Transverse colon (tissue), 4 donors: ENCODE measurements around the gene BAZ2B. TPM values are rescaled to one million over a fixed set of nuclear protein-coding genes. Genes with fewer than 3 reads are reported as not detected.

Experiments used
- DNase-seq: peaks from one replicate; pipeline ENCODE4 v3.0.0-alpha.2; 2019
- H3K27ac ChIP-seq, 4 donors: fragments of 200-600 bp; sonication (generic); 2 replicates each; pipeline ENCODE4 v1.5.1; 2016 to 2018; ENCODE audit warnings: inconsistent platforms in 4 of 4
- H3K27me3 ChIP-seq: fragments of 200-600 bp; sonication (generic); 2 replicates; pipeline ENCODE4 v1.5.1; 2017; ENCODE audit warnings: inconsistent platforms
- H3K36me3 ChIP-seq, 4 donors: fragments of 200-600 bp; sonication (generic); 2 replicates each; pipeline ENCODE4 v1.5.1; 2017 to 2019; ENCODE audit warnings: inconsistent platforms in 4 of 4
- H3K4me1 ChIP-seq, 4 donors: fragments of 200-600 bp; sonication (generic); 2 replicates each; pipeline ENCODE4 v1.5.1; 2017 to 2020; ENCODE audit warnings: inconsistent platforms in 4 of 4
- H3K4me3 ChIP-seq, 4 donors: fragments of 200-600 bp; sonication (generic); 1 replicate in 1 of 4; 2 replicates in 3 of 4; pipeline versions ENCODE4 v1.5.1 to v1.6.1; 2017 to 2019; ENCODE audit warnings: inconsistent platforms in 4 of 4
- H3K9me3 ChIP-seq, 2 donors: fragments of 200-600 bp; sonication (generic); 2 replicates each; pipeline ENCODE4 v1.5.1; 2017 to 2019; ENCODE audit warnings: inconsistent platforms in 2 of 2
- CTCF ChIP-seq, 5 experiments: fragments of 200-600 bp in 3 of 5; fragments of 450-650 bp in 2 of 5; sonication (generic) in 3 of 5; IDR thresholded peaks; 1 replicate in 2 of 5; 2 replicates in 3 of 5; pipeline ENCODE4 v1.5.1; 2016 to 2017; ENCODE audit warnings: antibody characterized with exemption in 5 of 5, inconsistent platforms in 3 of 5, mild to moderate bottlenecking in 2 of 5, moderate library complexity in 1 of 5
- EP300 ChIP-seq: sonication (generic); formaldehyde crosslinking; IDR thresholded peaks from one replicate; pipeline ENCODE4 v1.6.1; 2017; ENCODE audit warnings: antibody characterized with exemption, low read depth
- POLR2A ChIP-seq: fragments of 450-650 bp; IDR thresholded peaks from one replicate; pipeline ENCODE4 v1.6.1; 2016; ENCODE audit warnings: antibody characterized with exemption, mild to moderate bottlenecking, moderate library complexity
- POLR2AphosphoS5 ChIP-seq, 3 donors: sonication (generic); formaldehyde crosslinking; IDR thresholded peaks; one replicate each; pipeline ENCODE4 v1.6.1; 2016; ENCODE audit warnings: antibody characterized with exemption in 3 of 3
- WGBS, 2 donors: methylation state at CpG; one replicate each; pipeline ENCODE4 v1.1.5; 2018; ENCODE audit warnings: low coverage in 1 of 2; 5-methylcytosine and 5-hydroxymethylcytosine counted together
- in situ Hi-C, 4 donors: fragments of 200-750 bp; cut with MboI; loops; one replicate each; pipeline versions ENCODE4 v1.15.0 to v1.15.1; 2017; ENCODE audit warnings: low sequenced_read_pairs in 3 of 4, low pct_ligation_motif_present in 1 of 4, low pct_unique_long_range_greater_than_20kb in 1 of 4
- intact Hi-C: fragments of 100-400 bp; cut with DNase I; formaldehyde crosslinking; loops from one replicate; pipeline ENCODE4 v1.15.1; 2023; ENCODE audit warnings: low total_unique reads
- total RNA-seq, 4 donors: library from RNA; depleted of rRNA; stranded (reverse); fragments of >200 nt; gene quantifications; one replicate each; pipeline ENCODE4 v1.1.0, GENCODE V29; 2016

BAZ2B gene
- total RNA-seq, 4 donors from 2014 or later, result 42.3 to 104 (median 81.3) TPM

- Histone ChIP-seq H3K27ac (peak overlapping the region in 2 of 4 donors; percentile 31 to 49), H3K4me3 (no peak overlapping the region), H3K4me1 (peaks cover 0 to 18% (median 7%) of the 10 kb centered on the region in 4 donors), H3K27me3 (no peaks in the 10 kb centered on the region), H3K36me3 (peaks cover 0 to 23% (median 8%) of the 10 kb centered on the region in 4 donors), H3K9me3 (no peaks in the 10 kb centered on the region)
- in situ Hi-C loops (no loop called here), intact Hi-C loops (no loop called here)
- TF ChIP-seq POLR2A (no peak), CTCF (IDR thresholded peaks at IDR 0.05) (no peak), EP300 (no peak), POLR2AphosphoS5 (IDR thresholded peaks at IDR 0.05) (no peak)
- DNase-seq, result no peak
Measured at GRCh38 chr2:159381574-159381973, 234.8 kb downstream of the BAZ2B start.

GRCh38 chr2:159380685-159381239 lies 235.6 kb downstream of the BAZ2B start:
- Histone ChIP-seq H3K9me3 (no peaks in the 10 kb centered on the region), H3K36me3 (peaks cover 0 to 19% (median 8%) of the 10 kb centered on the region in 4 donors), H3K4me1 (peaks cover 0 to 18% (median 7%) of the 10 kb centered on the region in 4 donors), H3K27ac (peak overlapping the region in 1 of 4 donors; percentile 31), H3K4me3 (no peak overlapping the region), H3K27me3 (no peaks in the 10 kb centered on the region)
- WGBS, 2 donors, result 14 to 57% methylated on average over 1 of the region's 1 CpG
- TF ChIP-seq POLR2AphosphoS5 (IDR thresholded peaks at IDR 0.05) (no peak), EP300 (no peak), CTCF (IDR thresholded peaks at IDR 0.05) (no peak), POLR2A (no peak)
- in situ Hi-C loops, result no loop called here
- no peak for DNase-seq
- intact Hi-C loops, result no loop called here

GRCh38 chr2:159379181-159379580 lies 237.2 kb downstream of the BAZ2B start:
- Histone ChIP-seq H3K27ac (no peak overlapping the region), H3K9me3 (no peaks in the 10 kb centered on the region), H3K4me1 (peaks cover 0 to 18% (median 7%) of the 10 kb centered on the region in 4 donors), H3K27me3 (no peaks in the 10 kb centered on the region), H3K36me3 (peaks cover 0 to 32% (median 6%) of the 10 kb centered on the region in 4 donors), H3K4me3 (no peak overlapping the region)
- TF ChIP-seq CTCF (IDR thresholded peaks at IDR 0.05) (no peak), POLR2A (no peak), POLR2AphosphoS5 (IDR thresholded peaks at IDR 0.05) (no peak), EP300 (no peak)
- intact Hi-C loops (no loop called here), in situ Hi-C loops (no loop called here)
- no peak for DNase-seq
- 41 to 70% methylated on average over 1 of the region's 1 CpG for WGBS, 2 donors

GRCh38 chr2:159375241-159375640 lies 241.1 kb downstream of the BAZ2B start:
- no peak for TF ChIP-seq CTCF (IDR thresholded peaks at IDR 0.05)
- TF ChIP-seq EP300, result no peak
- no peak for TF ChIP-seq POLR2A
- TF ChIP-seq POLR2AphosphoS5 (IDR thresholded peaks at IDR 0.05), result no peak
- in situ Hi-C loops, result no loop called here
- Histone ChIP-seq H3K27ac (no peak overlapping the region), H3K36me3 (peaks cover 0 to 53% (median 25%) of the 10 kb centered on the region in 4 donors), H3K27me3 (no peaks in the 10 kb centered on the region), H3K4me3 (no peak overlapping the region), H3K4me1 (no peaks in the 10 kb centered on the region), H3K9me3 (no peaks in the 10 kb centered on the region)
- intact Hi-C loops, result no loop called here
- no peak for DNase-seq
